ENCODE data around the gene PDZD4.

PDZD4 gene

DNA sequence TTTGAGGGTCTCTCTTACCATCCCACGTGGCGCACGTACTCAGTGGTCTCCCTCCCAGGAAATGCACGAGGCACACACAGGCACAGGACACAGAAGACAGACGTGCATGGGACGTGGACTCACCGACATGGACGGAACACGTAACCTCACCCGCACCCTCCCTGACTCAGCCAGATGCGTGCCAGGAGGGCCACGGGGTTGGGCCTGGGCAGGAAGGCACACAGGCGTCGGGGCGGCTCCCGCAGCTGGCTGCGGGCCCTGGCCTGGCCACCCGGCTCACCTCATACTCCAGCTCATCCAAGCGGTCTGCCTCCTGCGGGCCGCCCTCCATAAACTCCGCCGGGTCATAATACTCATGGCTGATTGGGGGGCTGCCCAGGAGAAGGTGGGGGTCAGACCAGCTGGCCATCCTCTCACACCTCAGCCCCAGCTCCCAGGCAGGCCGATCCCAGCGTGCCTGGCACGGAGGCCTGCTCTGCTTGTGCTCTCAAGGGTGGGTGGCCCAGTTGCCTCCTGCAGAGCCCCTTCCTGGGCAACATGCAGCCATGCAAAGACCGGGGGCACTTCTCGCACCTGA, 23.3 kb downstream of the PDZD4 start:
- DNase-seq: no peak

DNA sequence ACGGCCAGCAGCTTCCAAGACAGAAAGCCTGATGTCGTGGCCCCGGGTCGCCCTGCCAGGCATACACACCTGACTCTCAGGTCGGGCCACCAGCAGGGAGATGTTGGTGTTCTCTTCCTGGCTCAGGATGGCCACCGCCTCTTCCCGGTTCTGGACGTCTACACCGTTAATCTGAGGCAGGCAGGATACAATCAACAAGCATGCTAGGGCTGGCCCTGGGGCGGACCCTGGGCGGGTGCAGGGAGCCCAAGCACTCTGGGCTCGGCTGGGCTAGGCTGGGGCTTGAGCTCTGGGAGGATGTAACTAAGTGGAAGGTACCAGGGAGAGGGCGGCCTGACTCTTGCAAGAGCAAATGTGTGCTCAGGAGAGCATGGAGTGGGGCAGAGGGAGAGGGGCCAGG, 24.9 kb downstream of the PDZD4 start:
- DNase-seq: no peak

DNA sequence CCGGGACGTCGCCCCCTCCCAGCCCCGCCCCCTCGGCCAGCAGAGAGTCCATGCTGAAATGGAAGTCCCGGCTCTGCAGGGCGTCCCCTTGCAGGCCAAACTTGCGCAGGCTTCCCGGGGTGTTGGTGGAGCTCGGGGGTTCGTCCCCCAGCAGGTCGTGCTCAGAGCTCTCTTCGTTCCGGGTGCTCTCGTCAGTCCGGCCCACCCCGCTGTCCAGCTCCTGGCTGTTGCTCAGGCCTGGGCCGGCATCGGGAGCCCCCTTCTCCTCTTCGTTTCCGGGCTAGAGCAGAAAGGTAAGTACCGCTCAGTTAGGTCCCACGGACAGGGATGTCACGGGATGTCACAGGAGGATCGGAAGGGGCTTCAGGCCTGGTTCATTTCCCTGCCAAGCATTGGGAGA, 25.7 kb downstream of the PDZD4 start:
- DNase-seq: no peak

DNA sequence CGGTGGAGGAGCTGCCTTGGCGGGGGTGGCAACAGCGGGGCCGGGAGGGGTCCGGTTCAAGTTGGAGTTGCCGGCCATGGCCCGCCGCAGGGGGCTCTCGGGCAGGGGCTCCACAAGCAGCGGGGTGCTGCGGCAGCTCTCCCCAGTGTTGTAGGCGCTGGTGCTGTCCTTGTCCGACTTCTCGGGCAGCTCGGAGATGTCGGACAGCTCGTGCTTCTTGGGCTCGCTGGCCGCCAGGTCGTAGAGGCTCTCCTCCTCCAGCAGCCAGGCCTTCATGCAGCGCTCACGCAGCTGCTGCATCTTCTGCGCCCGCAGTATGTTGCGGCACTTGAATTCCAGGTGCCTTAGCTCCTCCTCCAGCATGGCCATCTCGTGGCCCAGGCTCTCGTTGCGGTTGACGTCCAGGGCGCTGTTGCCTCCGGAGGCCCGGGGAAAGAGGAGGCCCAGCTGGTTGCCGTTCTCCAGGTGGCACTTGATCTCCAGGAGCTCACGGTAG, 26.2 kb downstream of the PDZD4 start:
- no peak for DNase-seq

DNA sequence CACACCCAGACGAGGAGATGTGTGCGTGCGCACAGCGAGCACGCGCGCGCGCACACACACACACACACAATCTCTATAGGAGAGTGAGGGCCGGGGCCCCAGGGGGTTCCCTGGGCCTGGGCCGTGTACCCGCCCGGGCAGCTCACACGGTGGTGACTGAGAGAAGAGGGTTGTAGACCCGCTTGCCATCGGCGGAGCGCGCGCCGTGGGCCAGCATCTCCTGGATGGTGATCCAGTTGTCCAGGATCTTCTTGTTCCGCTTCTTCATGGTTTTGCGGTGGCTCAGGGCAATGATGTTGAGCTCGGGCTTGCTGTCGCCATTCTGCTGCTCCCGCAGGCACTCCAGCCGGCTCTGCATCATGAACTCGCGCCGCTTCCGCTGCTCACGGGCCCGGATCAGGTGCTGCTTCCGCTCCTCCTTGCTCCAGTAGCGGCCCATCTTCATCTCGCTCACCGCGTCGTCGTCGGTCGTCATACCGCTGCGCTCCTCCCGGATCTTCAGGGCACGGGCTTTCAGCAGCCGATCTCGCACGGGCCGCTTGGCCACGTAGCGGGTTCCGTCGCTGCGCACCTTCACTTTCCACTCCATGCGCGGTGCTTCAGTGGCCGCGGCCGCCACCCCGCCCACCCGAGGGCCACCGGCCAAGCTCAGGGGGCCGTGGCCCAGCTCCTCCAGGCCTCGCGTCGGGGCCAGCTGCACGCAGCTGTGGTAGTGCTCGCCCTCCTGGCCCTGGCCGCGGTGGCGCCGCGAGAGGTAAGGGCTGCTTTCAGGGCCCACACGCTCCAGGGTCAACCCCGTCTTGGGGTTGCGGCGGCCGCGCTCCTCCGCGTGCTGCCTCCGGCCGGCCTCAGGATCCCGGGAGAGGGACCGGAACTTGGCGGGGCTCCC, 26.9 kb downstream of the PDZD4 start:
- no peak for DNase-seq

DNA sequence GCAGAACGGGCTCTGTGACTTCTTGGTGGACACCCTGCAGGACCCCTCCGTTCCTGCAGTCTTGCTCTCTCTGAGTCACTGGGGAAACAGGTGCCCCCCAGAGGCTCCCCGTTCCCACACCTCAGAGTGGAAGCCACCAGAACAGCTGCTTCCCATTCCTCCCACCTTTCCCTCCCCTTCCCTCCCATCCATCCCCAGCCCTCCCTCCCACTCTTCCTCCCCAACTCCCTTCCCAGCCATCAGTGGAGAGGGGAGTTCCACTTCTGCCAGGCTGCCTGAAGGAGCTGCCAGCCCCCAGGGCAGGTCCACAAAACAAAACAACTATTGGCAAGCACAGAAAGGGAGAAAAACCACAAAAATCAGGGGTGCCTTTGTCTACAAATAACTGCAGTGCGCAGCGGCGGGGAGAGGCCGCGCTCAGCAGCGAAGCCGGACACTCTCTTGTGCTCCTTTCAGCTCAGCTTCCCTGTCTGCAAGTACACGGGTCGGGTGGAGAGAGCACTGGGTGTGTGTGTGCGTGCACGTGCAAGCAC, 27.8 kb downstream of the PDZD4 start:
- DNase-seq: no peak

DNA sequence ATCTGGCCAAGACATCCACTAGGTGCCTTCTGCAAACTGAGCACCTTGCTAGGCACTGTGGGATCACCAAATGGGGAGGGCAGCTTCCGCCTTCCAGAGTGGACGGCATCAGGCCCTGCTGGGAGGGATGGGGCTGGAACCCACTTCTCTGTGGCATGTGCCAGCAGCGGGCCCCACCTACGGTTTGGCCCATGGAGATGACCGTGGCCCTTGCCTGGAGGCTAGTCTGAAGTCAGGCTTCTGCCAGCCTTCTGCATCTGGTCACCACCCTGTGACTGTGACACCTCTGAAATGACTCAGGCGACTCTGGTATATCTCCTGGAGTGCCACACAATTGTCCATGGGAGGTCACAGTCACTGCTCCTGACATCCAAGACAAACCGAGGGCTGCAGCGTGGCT, 28.7 kb downstream of the PDZD4 start:
- DNase-seq: no peak

DNA sequence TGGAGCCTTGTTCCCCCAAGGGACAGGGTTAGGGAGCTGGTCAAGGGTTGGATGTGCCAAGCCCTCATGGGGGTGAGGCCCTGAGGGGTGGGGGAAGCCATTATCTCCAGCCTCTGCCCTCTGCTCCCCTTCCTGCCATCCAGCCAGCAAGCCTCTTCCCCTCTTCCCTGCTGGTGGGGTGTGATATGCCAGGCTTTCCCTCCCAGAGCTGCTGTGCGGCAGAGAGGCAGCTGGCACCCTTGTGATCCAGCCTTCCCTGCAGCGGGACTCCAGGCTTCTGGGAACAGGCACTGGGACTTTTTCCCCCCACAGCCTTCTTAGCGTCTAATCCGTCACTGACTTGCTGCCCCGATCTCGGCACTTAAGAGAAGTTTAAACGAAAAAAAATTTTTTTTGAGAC, 29.6 kb downstream of the PDZD4 start:
- no peak for DNase-seq

DNA sequence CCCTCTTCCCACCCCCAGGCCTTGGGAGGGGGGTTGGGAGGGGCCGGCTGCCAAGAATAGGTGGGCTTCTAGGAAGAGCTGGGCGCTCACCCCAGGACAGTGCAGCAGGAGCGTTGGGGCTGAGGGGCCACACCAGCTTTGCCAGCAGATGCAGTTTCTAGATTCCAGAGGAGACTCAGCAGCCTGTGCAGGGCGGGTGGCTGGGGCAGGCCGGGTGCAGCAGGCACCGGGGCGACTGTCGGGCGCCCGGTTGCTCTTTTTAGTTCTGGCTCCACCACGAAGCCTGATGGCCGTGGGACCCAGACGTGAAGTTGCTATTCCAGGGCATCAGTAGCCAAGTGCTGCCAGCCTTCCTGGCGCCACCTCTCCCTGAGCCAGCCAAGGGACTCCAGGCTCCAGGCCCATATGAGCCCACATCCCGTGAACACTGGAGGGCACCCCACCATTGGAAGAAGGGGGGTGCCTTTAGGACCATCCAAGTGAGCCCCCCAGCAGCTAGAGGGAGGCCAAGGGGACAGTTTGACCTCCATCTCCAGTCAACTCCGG, 30.1 kb downstream of the PDZD4 start:
- DNase-seq: no peak

DNA sequence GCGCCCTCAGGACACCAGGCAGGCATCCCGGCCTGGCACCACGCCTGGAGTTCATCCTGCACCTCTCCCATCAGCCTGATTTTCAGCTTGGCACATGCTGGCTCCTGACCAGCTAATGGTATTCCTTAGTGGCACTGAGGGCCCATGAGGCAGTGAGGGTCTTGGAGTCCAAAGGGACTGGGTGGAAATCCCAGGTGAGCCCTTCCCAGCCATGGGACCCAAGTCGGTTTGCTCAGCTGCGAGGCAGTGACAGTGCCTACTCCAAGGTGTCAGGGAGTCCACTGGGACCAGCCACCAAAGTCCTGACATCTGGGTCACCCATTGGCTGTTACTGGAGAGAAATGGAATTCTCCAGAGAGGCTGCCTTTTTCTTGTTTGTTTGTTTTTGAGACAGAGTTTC, 31.0 kb downstream of the PDZD4 start:
- no peak for DNase-seq

DNA sequence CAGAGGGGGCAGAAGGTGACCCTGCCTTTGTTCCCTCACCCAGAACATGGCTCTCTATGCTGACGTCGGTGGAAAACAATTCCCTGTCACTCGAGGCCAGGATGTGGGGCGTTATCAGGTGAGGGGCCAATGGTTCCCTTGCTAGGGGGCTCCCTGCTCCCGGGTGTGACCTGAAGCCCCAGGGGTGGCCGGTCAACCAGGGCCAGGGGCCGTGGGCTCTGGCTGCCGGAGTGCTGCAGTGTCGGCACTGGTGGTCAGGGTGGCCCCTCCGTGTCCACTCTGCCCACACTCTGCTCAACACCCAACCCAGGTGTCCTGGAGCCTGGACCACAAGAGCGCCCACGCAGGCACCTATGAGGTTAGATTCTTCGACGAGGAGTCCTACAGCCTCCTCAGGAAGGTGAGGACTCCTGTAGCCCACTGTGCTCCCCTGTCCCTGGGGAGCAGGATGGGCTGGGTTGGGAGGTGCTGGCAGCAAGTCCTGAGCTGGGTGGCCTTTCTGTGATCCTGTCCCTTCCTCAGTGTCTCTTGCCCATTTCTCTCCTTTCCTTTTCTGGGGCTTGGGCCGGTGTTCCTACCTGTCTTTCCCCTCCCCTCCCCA, 32.8 kb downstream of the PDZD4 start:
- no peak for DNase-seq

DNA sequence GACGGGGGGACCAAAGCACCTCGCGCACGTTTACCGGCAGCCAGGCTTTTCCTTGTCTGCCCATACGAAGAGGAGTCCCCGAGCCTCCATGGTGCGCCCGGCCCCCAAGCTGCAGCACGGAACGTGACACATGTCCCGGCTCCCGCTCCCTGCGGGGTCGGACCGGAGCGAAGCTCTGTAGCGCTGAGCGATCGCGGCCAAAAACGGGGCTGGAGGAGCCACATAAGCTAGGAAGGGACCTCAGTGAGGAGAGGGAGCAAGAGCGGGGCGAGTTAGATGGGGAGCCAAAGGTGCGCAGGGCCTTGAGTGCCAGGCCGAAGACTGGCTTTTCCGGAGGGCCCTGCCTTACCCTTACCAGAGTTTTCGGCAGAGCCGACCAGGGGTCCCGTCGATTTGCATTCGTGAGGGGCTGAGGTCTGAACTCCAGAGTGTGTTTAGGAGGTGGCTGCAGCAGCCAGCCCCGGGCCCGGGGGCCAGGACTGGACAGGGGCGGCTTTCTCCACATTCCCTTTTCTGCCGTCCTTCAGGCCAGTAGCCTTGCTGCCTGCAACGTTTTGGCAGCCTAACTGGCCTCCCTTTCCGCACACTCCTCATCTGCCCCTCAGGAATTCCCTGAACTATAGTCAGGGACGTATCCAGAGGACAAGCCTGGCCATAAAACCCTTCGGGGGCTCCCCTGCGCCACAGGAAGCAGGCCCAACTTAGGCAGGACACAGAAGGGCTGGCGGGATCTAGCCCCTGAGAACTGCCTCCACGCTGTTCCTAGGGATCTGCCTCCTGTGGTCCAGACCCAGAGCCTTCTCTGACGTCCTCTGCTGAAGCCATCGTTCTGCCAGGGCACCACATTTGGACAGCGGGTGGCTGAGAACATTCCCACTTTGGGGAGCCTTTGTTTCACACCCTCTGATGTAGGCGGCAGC, 35.2 kb downstream of the PDZD4 start:
- no peak for DNase-seq

DNA sequence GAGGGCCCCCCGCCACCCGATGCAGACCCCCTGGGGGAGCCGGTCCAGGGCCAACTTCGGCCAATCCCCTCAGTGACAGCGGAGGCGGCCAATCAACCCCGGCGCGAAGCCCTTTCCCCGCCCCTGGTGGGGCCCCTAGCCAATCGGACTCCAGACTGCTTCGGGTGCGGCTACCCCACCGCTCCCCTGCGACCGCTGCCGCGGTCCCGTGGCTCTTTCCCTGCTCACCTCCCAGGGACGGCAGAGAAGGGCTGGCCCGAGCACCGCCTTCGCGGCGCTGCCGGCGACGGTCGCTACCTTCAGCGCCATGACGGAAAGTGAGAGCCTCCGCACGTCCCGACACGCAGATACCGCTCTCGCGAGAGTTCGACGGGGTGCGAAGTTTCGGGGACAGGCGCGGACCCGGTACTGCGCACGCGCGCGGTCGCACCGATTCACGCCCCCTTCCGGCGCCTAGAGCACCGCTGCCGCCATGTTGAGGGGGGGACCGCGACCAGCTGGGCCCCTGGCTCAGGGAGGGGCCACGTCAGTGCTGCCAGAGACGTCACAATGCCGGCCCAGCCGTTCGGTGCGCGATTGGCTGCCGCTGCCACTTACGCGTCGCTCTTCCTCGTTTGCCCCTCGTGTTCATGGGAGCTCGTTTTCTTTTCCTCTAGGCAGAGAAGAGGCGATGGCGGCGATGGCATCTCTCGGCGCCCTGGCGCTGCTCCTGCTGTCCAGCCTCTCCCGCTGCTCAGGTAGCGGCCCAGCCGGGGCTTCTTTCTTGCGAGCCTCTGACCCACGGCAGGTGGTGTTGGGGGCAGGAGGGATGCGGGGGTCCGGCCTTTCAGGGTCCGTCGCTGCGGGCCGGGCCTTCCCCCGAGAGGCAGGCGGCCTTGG, 36.1 kb downstream of the PDZD4 start, which contains the start of the genes IDH3G and SSR4:
TSS of gene IDH3G (minus strand) at position 358 of the 879 bp plus-strand sequence. CDS start at position 309, 49 bp downstream.
TSS of gene SSR4 (plus strand) at position 651 of the 879 bp plus-strand sequence. CDS start at position 671, 20 bp downstream.
- DNase-seq: peak; percentile 78

DNA sequence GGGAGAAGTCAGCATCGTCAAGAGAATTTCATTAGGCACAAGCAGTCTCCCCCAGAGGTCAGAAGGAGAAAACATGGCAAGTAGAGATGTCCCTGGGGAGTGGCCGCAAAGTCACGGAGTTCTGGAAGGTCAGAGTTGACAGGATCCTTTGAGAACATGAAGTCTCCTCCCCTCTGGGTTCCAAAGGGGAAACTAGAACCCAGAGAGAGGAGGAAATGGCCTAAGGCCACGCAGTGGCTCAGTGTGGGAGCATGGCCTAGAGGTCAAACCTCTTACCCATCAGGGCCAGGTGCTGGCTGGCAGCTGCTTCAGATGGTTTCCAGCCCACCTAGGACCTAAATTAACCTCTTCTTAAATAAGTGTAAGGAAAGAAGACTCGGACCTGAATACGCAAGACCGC, 37.1 kb downstream of the PDZD4 start:
- DNase-seq: no peak

DNA sequence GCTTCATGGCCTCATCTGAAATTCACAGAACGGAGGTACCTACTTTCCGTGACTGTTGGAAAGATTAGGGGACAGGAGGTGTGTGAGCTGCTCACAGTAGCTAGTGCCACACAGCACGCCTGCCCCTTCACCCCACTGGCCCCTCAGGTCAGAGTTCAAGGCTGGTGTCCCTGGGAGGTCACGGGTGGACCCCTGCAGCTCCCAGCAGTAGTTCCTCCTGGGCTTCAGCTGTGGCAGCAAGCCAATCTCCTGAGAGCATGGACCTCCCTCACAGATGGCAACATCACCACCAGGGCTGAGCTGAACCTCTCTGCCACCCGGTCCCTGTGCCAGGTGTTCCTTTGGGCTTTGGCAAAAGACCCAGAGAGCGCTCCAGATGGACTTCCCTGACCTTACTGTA, 38.0 kb downstream of the PDZD4 start:
- DNase-seq: no peak

DNA sequence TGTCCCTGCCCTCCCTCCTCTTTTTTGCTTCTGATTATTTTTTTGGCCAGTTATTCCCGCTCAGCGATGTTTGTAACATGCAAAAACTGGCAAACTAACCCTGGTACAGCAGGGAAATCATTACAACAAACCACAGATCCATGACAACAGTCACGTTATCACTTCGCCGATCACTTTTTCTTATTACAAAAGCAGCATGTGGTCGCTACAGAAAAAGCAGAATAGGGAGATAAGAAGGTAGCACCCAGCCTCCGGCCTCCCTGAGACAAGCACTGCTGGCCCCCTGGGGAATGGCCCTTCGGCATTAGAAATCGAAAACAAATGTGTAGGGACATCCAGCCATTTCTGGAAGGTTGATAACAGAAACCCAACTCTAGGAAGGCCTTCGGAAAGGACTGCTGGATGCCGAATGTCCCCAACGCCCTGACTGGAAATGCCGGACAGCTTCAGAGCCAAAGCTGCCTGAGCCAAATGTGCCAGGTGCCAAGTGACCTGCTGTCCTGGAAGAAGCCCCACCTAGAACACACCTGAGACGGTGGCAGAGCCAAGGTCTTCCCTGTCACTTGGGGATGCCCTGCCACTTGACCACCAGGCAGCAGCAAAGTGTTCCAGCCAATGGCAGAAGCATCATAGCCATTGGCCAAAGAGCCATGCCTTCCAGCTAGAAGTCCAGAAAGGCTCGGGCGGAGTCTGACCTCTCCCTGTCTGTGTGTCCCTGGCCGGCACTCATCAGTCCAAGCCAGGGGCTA, 39.1 kb downstream of the PDZD4 start:
- DNase-seq: no peak

DNA sequence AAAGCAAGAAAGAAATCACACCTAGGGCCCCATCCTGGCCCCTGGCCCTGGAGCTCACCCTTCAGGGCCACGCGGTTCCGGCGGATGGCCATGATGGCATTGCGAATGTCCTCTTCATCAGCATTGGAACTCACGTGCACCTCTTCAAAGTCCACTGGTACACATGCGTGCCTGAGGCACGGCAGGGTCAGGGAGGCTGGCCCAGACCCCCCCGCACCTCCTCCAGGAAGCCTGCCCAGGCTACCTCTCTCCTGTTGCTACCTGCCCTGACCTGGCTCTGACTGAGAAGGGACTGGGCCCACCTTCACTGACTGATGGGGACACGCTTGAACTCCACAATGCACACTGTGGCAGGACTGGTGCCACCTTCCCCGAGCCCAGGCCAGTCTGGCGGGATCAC, 40.7 kb downstream of the PDZD4 start:
- no peak for DNase-seq

DNA sequence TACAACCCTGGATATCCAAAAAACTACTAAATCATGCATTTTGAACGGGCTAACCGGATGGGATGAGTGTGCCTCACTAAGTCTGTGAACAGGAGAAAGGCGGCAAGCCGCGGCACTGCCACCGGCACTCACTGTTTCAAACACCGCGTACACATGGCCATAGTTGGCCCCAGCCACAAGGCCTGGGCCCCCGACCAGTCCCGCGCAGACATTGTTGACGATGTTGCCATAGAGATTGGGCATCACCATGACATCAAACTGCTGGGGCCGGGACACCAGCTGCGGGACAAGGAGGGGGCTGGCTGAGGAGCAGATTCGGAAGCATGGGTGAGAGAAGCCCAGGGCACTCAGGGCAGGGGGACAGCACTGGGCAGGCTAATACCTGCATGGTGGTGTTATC, 43.7 kb downstream of the PDZD4 start:
- DNase-seq: no peak

DNA sequence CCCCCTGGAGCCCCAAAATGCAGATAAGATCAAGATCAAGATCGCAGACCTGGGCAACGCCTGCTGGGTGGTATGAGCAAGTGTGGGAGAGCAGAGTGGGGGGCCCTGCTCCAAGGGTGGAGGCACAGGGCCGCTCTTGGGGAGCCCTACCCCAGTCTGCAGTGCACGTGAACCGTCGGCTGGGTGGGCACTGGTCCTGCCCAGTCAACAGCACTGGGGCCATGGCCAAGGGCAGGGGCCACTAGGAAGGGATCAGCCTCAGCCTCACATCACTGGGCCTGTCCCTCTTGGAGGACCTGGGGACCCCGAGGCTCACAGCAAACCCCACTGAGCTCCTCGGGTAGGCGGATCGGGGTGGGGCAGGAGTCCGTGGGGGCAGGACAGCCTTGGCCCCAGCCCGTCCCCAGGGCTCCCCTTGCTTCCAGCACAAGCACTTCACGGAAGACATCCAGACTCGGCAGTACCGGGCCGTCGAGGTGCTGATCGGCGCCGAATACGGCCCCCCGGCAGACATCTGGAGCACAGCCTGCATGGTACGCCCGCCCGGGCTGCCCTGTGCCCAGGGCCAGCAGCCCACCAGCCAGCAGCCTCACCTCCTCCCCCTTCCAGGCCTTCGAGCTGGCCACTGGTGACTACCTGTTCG, 45.9 kb downstream of the PDZD4 start:
- DNase-seq: no peak

All from NCI-H1417 treated with DMSO at 0.1 percent for 48 hours (cell line).